NCI-H128 (cell line): ENCODE results near the gene PHACTR2.
A peak's percentile ranks its signal among the peaks of the same experiment; 100 is the strongest.
"Not testable (repeated sequence)": the region's sequence is repeated elsewhere in the genome, so short reads cannot be mapped to it uniquely, and the experiment has no call there.

Experiments
- DNase-seq: peaks from one replicate; lab custom pipeline; 2025; ENCODE audit not compliant: unreplicated experiment; lab: John Stamatoyannopoulos, UW

PHACTR2 gene

GRCh38 chr6:143677891-143678791 is at the start of gene PHACTR2:
Gene PHACTR2 (plus strand): TSS chr6:143677965. CDS start chr6:143678164, 199 bp downstream.
- peak; percentile 20 for DNase-seq

DNA sequence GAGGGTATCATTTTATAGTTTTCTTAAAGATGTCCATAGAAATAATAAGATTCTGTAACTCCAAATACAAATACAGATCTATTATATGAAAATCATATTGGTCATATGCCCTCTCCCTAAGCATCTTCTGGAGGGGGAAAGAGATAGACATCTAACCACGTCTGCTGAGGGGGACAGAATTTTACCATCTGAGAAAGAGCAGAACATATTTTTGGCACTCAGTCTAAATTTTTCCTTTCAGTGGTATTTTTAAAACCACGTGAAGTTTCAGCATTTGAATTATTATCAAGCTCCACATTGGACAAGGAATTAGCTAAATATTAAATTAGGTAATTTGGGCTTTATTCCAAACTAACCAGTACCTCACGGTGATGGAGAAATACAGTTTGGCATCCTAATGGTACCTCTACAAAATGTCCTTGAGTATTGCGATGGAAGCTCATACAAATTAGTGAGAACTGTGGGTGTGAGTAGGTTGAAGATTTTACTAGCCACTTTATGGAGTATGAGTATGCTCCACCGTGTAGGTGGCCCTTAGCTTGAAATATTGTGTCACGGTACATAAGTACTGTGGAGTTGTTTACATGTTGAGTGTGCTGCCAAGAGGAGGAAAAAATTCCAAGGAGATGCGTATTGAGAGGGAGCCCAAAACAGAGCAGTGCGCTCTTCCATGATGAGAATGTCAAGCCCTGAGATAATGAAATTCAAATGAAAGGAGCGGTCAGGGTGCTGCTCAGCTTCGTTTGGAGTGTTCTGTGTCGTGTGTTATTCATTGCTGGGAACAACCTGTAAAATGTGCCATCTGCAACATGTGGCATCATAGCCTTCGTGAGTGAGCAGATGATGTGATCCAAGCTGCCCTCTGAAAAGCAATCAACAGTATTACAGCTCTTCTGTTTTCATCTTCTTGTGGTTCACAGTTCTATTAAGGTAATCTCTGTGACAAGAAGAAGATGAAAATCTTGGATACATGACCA is 48.4 kb upstream of the PHACTR2 start:
- no peak for DNase-seq

- DNase-seq: not testable (repeated sequence)
Measured at GRCh38 chr6:143631196-143631595, 46.6 kb upstream of the PHACTR2 start.

DNA sequence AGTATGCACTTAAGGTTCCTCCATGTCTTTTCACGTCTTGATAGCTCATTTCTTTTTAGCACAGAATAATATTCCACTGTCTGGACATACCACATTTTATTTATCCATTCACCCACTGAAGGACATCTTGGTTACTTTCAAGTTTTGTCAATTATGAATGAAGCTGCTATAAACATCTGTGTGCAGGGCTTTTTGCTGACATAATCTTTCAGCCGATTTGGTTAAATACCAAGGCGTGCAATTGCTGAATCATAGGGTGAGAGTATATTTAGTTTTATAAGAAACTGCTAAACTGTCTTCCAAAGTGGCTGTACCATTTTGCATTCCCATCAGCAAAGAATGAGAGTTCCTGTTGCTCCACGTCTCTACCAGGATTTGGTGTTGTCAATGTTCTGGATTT is 44.9 kb upstream of the PHACTR2 start:
- no peak for DNase-seq

DNA sequence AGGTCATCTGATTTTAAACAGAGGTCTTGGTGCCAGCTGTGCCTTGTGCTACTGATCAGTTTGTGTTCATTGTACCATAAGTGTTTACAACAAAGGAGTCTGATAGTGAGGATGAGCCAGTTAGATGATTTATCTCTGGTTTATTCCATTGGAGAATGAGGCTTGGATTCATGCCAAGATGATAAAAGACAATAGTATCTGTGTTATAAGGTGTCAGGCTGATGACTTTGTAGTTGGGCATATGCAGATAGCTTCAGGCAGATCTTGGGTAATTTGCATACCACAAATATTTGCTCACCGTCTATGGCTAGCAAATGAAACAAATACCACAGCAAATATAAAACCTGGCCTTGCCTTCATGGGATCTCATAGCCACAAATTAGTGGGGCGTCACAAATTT is 43.3 kb upstream of the PHACTR2 start:
- no peak for DNase-seq

GRCh38 chr6:143637691-143638090 is 40.1 kb upstream of the PHACTR2 start:
- DNase-seq: no peak

GRCh38 chr6:143642403-143642802 is 35.4 kb upstream of the PHACTR2 start:
- no peak for DNase-seq

DNA sequence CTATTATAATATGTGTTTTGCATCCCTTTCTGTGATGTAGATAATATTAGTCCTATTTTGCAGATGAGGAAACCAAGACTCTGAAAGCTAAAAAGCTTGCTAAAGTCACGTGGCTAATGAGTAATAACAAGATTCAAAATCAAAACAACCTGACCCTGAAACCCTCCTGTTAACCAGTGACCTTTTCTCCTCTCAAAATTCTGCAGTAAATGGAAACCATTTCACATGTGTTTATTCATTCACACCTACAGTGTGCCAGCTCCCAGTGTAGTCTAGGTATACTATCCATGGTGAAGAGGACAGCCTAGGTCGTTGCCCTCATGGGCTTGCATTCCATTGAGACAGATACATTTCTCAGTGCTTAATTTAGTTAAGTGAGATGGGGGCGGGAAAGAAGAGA is 30.6 kb upstream of the PHACTR2 start:
- no peak for DNase-seq

GRCh38 chr6:143647732-143648131 is 30.0 kb upstream of the PHACTR2 start:
- DNase-seq: no peak

DNA sequence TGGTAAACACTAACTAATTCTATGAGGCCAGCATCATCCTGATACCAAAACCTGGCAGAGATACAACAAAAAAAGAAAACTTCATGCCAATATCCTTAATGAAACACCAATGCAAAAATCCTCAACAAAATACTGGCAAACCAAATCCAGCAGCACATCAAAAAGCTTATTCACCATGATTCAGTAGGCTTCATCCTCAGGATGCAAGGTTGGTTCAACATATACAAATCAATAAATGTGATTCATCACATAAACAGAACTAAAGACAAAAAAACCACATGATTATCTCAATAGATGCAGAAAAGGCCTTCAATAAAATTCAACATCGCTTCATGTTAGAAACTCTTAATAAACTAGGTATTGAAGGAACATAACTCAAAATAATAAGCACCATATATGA is 28.4 kb upstream of the PHACTR2 start:
- DNase-seq: not testable (repeated sequence)

DNA sequence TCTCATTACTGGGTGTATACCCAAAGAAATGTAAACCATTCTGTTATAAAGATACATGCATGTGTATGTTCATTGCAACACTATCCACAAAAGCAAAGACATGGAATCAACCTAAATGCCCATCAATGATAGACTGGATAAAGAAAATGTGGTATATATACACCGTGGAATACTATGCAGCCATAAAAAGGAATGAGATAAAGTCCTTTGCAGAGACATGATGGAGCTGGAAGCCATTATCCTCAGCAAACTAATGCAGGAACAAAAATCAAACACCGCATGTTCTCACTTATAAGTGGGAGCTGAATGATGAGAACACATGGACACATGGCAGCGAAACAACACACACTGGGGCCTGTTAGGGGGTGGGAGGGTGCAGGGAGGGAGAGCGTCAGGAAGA is 26.4 kb upstream of the PHACTR2 start:
- not testable (repeated sequence) for DNase-seq

GRCh38 chr6:143652841-143653331 is 24.9 kb upstream of the PHACTR2 start:
- DNase-seq: no peak

- DNase-seq: no peak
Measured at GRCh38 chr6:143655541-143655940, 22.2 kb upstream of the PHACTR2 start.

DNA sequence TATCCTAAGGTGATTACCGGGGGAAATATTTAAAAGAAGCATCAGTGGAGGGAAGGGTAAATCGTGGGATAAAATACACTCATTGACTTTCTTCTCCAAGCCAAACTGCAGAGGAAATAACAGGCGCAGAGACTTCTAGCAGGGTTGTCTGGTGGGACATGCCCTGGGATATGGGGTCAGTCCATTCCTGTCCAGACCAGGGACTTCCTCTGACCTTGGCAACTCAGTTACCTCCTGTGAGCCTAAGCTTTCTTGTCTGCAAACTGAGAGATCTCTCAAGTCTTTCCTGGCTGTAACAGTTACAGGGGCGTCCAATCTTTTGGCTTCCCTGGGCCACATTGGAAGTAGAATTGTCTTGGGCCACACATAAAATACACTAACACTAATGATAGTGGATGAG is 21.7 kb upstream of the PHACTR2 start:
- DNase-seq: no peak

- no peak for DNase-seq
Measured at GRCh38 chr6:143657809-143658208, 20.0 kb upstream of the PHACTR2 start.

GRCh38 chr6:143660170-143660569 is 17.6 kb upstream of the PHACTR2 start:
- not testable (repeated sequence) for DNase-seq

DNA sequence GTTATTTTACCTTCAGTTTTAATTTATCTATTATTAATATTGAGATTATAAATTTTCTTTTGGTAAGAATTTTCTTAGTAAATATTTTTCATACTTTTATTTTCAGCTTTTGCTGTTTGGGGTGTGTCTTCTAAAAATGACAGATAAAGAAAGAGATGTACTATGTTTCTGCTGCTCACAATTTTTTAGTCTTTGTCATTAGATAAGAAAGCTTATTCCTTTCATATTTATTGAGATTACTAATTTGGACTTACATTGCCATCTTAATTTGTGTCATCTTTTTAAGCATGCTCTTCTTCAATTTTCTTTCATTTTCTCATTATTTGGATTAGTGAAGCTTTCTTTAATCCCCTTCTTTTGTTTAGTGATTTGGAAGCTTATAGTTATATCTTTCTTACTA is 13.6 kb upstream of the PHACTR2 start:
- no peak for DNase-seq

DNA sequence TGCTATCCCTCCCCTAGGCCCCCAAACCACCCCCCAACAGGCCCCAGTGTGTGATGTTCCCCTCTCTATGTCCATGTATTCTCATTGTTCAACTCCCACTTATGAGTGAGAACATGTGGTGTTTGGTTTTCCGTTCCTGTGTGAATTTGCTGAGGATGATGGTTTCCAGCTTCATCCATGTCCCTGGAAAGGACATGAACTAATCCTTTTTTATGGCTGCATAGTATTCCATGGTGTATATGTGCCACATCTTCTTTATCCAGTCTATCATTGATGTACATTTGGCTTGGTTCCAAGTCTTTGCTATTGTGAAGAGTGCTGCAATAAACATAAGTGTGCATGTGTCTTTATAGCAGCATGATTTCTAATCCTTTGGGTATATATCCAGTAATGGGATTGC is 11.8 kb upstream of the PHACTR2 start:
- DNase-seq: not testable (repeated sequence)

DNA sequence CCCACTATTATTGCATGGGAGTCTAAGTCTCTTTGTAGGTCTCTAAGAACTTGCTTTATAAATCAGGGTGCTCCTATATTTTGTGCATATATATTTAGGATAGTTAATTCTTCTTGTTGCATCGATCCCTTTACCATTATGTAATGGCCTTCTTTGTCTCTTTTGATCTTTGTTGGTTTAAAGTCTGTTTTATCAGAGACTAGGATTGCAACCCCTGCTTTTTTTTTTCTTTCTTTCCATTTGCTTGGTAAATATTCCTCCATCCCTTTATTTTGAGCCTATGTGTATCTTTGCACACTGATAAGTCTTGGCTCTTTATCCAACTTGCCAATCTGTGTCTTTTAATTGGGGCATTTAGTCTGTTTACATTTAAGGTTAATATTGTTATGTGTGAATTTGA is 8.3 kb upstream of the PHACTR2 start:
- not testable (repeated sequence) for DNase-seq

GRCh38 chr6:143673669-143674068 is 4.1 kb upstream of the PHACTR2 start:
- no peak for DNase-seq
